ACC112 (cell line): ENCODE measurements around the gene B4GALT1.

Experiments
- H2AFZ ChIP-seq: fragments of 200-600 bp; sonication (generic); one replicate; pipeline ENCODE4 v1.6.0; 2017; ENCODE audit warnings: antibody characterized with exemption, low read length; ENCODE audit not compliant: unreplicated experiment
- H3K27ac ChIP-seq: fragments of 200-600 bp; sonication (generic); 2 replicates; pipeline ENCODE4 v1.5.1; 2014; ENCODE audit warnings: low read depth, mild to moderate bottlenecking, antibody characterized with exemption, low read length, moderate library complexity
- H3K27me3 ChIP-seq: fragments of 200-600 bp; sonication (generic); 2 replicates; pipeline ENCODE4 v1.6.1; 2014; ENCODE audit warnings: mild to moderate bottlenecking, antibody characterized with exemption, low read length, moderate library complexity, mixed read lengths; ENCODE audit not compliant: insufficient read depth
- H3K36me3 ChIP-seq: fragments of 200-600 bp; sonication (generic); 2 replicates; pipeline ENCODE4 v1.6.1; 2016; ENCODE audit warnings: mild to moderate bottlenecking, antibody characterized with exemption, low read length, moderate library complexity, mixed read lengths; ENCODE audit not compliant: insufficient read depth
- H3K4me1 ChIP-seq: fragments of 200-600 bp; sonication (generic); one replicate; pipeline ENCODE4 v1.6.1; 2016; ENCODE audit warnings: low read length, mixed read lengths; ENCODE audit not compliant: insufficient read depth, unreplicated experiment, control insufficient read depth
- H3K4me3 ChIP-seq: fragments of 200-600 bp; sonication (generic); 2 replicates; pipeline ENCODE4 v1.5.1; 2014; ENCODE audit warnings: mild to moderate bottlenecking, low read depth, low read length
- H3K79me2 ChIP-seq: fragments of 200-600 bp; sonication (generic); one replicate; pipeline ENCODE4 v1.6.0; 2016; ENCODE audit warnings: low read length; ENCODE audit not compliant: control insufficient read depth, unreplicated experiment, insufficient read depth

Gene B4GALT1, protein sequence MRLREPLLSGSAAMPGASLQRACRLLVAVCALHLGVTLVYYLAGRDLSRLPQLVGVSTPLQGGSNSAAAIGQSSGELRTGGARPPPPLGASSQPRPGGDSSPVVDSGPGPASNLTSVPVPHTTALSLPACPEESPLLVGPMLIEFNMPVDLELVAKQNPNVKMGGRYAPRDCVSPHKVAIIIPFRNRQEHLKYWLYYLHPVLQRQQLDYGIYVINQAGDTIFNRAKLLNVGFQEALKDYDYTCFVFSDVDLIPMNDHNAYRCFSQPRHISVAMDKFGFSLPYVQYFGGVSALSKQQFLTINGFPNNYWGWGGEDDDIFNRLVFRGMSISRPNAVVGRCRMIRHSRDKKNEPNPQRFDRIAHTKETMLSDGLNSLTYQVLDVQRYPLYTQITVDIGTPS

DNA sequence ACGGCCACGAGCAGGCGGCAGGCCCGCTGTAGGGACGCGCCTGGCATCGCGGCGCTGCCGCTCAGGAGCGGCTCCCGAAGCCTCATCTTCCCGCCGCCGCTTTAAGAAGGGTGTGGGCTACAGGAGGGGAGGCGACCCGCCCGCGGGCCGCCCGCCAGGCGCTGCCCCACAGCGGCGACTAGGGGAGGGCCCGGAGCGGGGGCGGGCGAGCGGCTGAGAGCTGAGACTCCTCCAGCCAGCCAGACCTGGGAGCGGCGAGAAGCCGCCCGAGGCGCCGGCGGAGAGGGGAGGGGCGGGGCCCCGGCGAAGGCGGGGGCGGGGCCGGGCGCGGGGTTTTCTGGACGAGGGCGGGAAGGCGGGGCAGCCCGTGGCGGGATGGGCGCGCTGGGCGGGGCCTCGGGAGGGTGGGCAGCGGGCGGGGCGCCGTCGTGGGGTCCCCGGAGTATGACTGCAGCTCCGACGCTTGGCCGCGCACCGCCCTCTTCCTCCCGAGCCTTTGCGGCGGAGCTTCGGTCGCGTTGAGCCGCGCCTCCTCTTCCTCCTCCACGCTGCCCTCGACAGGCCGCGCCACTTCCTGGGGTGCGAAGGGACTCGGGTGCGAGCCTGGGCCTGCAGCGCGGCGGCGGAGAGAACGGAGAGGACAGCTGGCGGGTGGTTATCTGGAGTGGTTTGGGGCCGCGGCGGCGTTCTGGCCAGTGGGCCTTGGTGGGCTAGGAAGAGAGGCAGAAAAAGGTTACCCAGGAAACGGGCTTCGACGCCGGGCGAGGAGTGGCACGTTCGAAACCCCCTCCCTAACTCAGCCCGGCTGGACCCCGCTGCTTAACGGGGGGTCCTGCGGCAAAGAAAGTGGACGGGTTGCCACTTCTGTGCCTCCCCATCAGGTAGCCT lies at the start of gene B4GALT1:
Gene B4GALT1 (minus strand): TSS at position 253 of the 888 bp plus-strand sequence. CDS start 167 bp downstream, at position 86.
- Histone ChIP-seq H2AFZ (peak within 1 kb of the TSS; percentile 48), H3K27me3 (no peaks in the 10 kb centered on the region), H3K27ac (peak within 1 kb of the TSS; percentile 97), H3K79me2 (peaks cover 47% of the 10 kb centered on the region), H3K36me3 (no peaks in the 10 kb centered on the region), H3K4me1 (peaks cover 37% of the 10 kb centered on the region), H3K4me3 (peak within 1 kb of the TSS; percentile 93)

DNA sequence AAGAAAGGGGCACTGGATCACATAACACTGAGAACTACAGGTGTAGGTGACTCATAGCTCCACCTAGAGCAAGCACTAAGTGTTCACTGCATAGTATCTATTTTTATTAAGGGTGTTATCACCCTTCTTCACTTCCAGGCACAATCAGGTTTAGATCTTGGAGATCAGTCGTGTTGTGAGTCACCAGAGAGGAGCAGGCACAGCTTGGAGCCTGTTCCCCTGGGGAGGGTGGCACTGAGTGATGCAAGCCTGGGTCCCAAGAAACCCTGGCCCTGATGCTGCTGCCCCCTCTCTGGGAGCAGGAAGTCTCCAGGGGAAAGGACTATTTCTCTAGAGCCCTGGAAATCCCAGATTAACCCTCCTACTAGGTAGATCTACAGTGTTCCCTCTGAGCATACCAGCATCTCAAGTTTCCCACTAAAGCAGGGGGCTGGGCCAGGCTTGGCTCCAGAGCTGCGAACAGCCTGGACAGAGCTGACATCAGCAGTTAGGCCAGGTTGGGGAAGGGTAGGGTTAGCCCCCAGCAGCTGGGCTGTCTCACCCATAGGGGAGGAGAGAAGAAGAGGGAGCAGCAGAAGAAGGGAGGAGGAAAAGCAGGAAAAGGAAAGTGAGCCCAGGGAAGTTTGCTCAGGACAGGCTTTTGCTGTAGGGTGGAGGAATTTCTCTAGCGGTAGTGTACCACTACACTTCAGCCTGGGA lies 44.7 kb upstream of the B4GALT1 start:
- H2AFZ ChIP-seq = no peak overlapping the region
- H3K27me3 ChIP-seq = peaks cover 14% of the 10 kb centered on the region; the same call in 1 of the 2 replicates
- no peaks in the 10 kb centered on the region for H3K36me3 ChIP-seq
- peaks cover 4% of the 10 kb centered on the region for H3K4me1 ChIP-seq
- no peak overlapping the region for H3K4me3 ChIP-seq
- no peaks in the 10 kb centered on the region for H3K79me2 ChIP-seq
- H3K27ac ChIP-seq = no peak overlapping the region

- no peak overlapping the region for H2AFZ ChIP-seq
- H3K79me2 ChIP-seq = no peaks in the 10 kb centered on the region
- H3K36me3 ChIP-seq = no peaks in the 10 kb centered on the region
- H3K4me1 ChIP-seq = peaks cover 4% of the 10 kb centered on the region
- 0 out of 2 replicates have a peak, but pooled peaks cover 3% of the 10 kb centered on the region for H3K27me3 ChIP-seq
- no peak overlapping the region for H3K4me3 ChIP-seq
- H3K27ac ChIP-seq = no peak overlapping the region
These were observed 43.0 kb upstream of the B4GALT1 start for GRCh38 chr9:33210006-33210715.

DNA sequence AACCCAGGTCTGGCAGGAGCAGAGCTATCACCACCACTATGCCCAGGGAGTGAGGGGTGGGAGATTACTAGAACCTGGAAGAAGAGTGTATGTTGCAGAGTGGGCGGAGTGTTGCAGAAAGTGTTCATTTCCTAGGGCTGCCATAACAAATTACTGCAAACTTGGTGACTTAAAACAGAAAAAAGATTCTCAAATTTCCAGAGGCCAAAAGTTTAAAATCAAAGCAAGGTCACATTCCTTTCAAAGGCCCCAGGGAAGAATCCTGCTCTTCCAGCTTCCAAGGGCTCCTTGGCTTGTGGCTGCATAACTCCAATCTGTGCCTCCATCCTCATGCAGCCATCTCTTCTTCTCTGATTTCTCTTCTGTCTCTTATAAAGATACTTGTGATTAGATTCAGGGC lies 42.3 kb upstream of the B4GALT1 start:
- Histone ChIP-seq H3K27ac (no peak overlapping the region), H3K27me3 (no peaks in the 10 kb centered on the region; the same call in 1 of the 2 replicates), H3K4me3 (no peak overlapping the region), H3K4me1 (peaks cover 4% of the 10 kb centered on the region), H3K36me3 (no peaks in the 10 kb centered on the region), H2AFZ (no peak overlapping the region), H3K79me2 (no peaks in the 10 kb centered on the region)

GRCh38 chr9:33202552-33203201 lies 35.5 kb upstream of the B4GALT1 start:
- Histone ChIP-seq H3K4me3 (no peak overlapping the region), H3K79me2 (no peaks in the 10 kb centered on the region), H3K27me3 (peaks cover 4% of the 10 kb centered on the region), H3K36me3 (no peaks in the 10 kb centered on the region), H3K27ac (no peak overlapping the region), H2AFZ (no peak overlapping the region), H3K4me1 (no peaks in the 10 kb centered on the region)

- H3K36me3 ChIP-seq = no peaks in the 10 kb centered on the region
- H2AFZ ChIP-seq = no peak overlapping the region
- H3K79me2 ChIP-seq = no peaks in the 10 kb centered on the region
- no peaks in the 10 kb centered on the region for H3K4me1 ChIP-seq
- H3K27me3 ChIP-seq = peaks cover 4% of the 10 kb centered on the region
- H3K27ac ChIP-seq = no peak overlapping the region
- no peak overlapping the region for H3K4me3 ChIP-seq
These were observed 34.9 kb upstream of the B4GALT1 start for GRCh38 chr9:33202018-33202417.

- H3K4me3 ChIP-seq = peak overlapping the region; percentile 14; the same call in 1 of the 2 replicates
- no peaks in the 10 kb centered on the region for H3K4me1 ChIP-seq
- H2AFZ ChIP-seq = no peak overlapping the region
- H3K79me2 ChIP-seq = no peaks in the 10 kb centered on the region
- H3K27me3 ChIP-seq = no peaks in the 10 kb centered on the region
- no peaks in the 10 kb centered on the region for H3K36me3 ChIP-seq
- no peak overlapping the region for H3K27ac ChIP-seq
These were observed 31.0 kb upstream of the B4GALT1 start for GRCh38 chr9:33198165-33198564.

DNA sequence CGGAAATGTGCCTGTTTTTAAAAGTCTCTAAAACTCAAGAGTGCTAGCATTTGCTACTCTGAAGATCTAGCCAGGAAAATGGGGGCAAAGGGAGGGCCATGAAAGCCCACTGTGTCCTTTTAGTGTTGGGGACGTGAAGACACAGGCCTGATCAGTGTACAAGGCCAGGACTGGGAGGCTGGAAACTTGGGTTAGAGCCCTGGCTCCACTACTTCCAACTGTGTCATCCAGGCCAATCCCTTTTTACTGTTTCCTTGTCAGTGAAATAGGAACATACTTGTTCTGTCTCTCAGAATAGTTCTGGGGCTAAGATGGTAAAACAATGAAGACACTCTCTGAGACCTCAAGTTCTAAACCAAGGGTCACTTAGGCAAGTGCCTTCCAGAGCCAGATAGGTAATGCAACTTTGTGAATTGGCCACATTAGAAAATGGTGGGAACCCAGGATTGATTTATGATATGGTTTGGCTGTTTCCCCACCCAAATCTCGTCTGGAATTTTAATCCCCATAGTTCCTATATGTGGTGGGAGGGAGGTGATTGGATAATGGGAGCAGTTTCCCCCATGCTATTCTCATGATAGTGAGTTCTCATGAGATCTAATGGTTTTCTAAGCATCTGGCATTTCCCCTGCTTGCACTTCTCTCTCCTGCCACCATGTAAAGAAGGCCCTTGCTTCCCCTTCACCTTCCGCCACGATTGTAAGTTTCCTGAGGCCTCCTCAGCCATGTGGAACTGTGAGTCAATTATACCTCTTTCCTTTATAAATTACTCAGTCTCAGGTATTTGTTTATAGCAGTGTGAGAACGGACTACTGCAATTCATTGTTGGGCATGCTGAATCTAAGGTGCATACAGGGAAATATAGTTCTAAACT lies 30.4 kb upstream of the B4GALT1 start:
- H2AFZ ChIP-seq = no peak overlapping the region
- no peak overlapping the region for H3K27ac ChIP-seq
- no peak overlapping the region for H3K4me3 ChIP-seq
- no peaks in the 10 kb centered on the region for H3K27me3 ChIP-seq
- no peaks in the 10 kb centered on the region for H3K79me2 ChIP-seq
- H3K36me3 ChIP-seq = no peaks in the 10 kb centered on the region
- no peaks in the 10 kb centered on the region for H3K4me1 ChIP-seq

DNA sequence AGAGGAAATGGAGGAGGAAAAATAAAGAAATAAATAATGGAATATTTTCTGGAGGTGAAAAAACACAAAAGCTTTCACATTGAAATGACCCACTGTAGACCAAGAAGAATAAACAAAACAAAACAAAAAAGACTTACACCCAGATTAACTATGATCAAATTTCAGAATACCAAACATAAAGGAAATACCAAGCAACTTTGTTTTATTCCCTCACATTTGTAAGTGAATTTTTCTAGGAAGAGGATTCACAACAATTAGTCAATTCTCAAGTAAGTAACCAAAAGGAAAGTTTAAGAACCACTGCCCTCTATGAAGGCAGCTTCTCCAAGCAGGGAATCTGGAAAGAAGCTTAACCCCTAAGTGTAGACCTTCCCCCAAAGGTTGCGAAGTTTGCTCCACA lies 29.6 kb upstream of the B4GALT1 start:
- Histone ChIP-seq H3K4me1 (no peaks in the 10 kb centered on the region), H3K4me3 (no peak overlapping the region), H3K36me3 (no peaks in the 10 kb centered on the region), H3K79me2 (no peaks in the 10 kb centered on the region), H2AFZ (no peak overlapping the region), H3K27me3 (no peaks in the 10 kb centered on the region), H3K27ac (no peak overlapping the region)
